SK-N-SH treated with all-trans-retinoic acid at 6 μM for 48 hours (cell line): Measurements from ENCODE around the gene ZNF362.

Experiments
- ATAC-seq: fragments of 200-7000 bp; cut with Tn5 transposase; 3 replicates; pipeline ENCODE4 v1.9.1; 2020; ENCODE audit warnings: mild to moderate bottlenecking, moderate library complexity
- ARNTL ChIP-seq: fragments of 450-650 bp; formaldehyde crosslinking; IDR thresholded peaks from 2 replicates; pipeline ENCODE4 v1.5.0; 2020; ENCODE audit warnings: low read depth, mild to moderate bottlenecking, moderate library complexity, borderline replicate concordance
- BACH2 ChIP-seq: fragments of 250-450 bp; sonication (Bioruptor Pico); IDR thresholded peaks from 2 replicates; pipeline ENCODE4 v1.9.0; 2021; ENCODE audit warnings: mild to moderate bottlenecking, borderline replicate concordance
- CSDC2 ChIP-seq: fragments of 250-450 bp; sonication (Bioruptor Pico); IDR thresholded peaks from 2 replicates; pipeline ENCODE4 v1.5.0; 2020; ENCODE audit warnings: mild to moderate bottlenecking, moderate library complexity
- ESRRG ChIP-seq: fragments of 250-450 bp; sonication (Bioruptor Pico); IDR thresholded peaks from 2 replicates; pipeline ENCODE4 v1.6.1; 2021; ENCODE audit warnings: mild to moderate bottlenecking
- GLIS3 ChIP-seq: fragments of 250-450 bp; sonication (Bioruptor Pico); IDR thresholded peaks from 2 replicates; pipeline ENCODE4 v1.5.0; 2020; ENCODE audit warnings: mild to moderate bottlenecking, moderate library complexity
- ISL1 ChIP-seq: fragments of 250-450 bp; sonication (Bioruptor Pico); IDR thresholded peaks from 2 replicates; pipeline ENCODE4 v2.1.2; 2022; ENCODE audit warnings: mild to moderate bottlenecking, moderate library complexity
- OSR1 ChIP-seq: fragments of 250-450 bp; sonication (Bioruptor Pico); IDR thresholded peaks from 2 replicates; pipeline ENCODE4 v1.8.0; 2022; ENCODE audit warnings: moderate library complexity, mild to moderate bottlenecking, inconsistent platforms
- PPARA ChIP-seq: fragments of 250-450 bp; sonication (Bioruptor Pico); IDR thresholded peaks from 2 replicates; pipeline ENCODE4 v1.5.0; 2020; ENCODE audit warnings: mild to moderate bottlenecking, borderline replicate concordance
- RARB ChIP-seq: fragments of 250-450 bp; sonication (Bioruptor Pico); IDR thresholded peaks from 2 replicates; pipeline ENCODE4 v1.8.0; 2021; ENCODE audit warnings: mild to moderate bottlenecking, moderate library complexity
- SNAI2 ChIP-seq: fragments of 250-450 bp; sonication (Bioruptor Pico); IDR thresholded peaks from 2 replicates; pipeline ENCODE4 v1.5.0; 2020; ENCODE audit warnings: mild to moderate bottlenecking, moderate library complexity
- TCF4 ChIP-seq: fragments of 250-450 bp; sonication (Bioruptor Pico); IDR thresholded peaks from 2 replicates; pipeline ENCODE4 v1.8.0; 2021; ENCODE audit warnings: mild to moderate bottlenecking, moderate library complexity, borderline replicate concordance
- TOX ChIP-seq: fragments of 250-450 bp; sonication (Bioruptor Pico); IDR thresholded peaks from 2 replicates; pipeline ENCODE4 v1.8.0; 2021; ENCODE audit warnings: mild to moderate bottlenecking, moderate library complexity, borderline replicate concordance
- ZC3H10 ChIP-seq: fragments of 250-450 bp; sonication (Bioruptor Pico); IDR thresholded peaks from 2 replicates; pipeline ENCODE4 v1.5.1; 2021; ENCODE audit warnings: mild to moderate bottlenecking, moderate library complexity
- ZFP3 ChIP-seq: fragments of 250-450 bp; sonication (Bioruptor Pico); IDR thresholded peaks from 2 replicates; pipeline ENCODE4 v1.5.0; 2020; ENCODE audit warnings: mild to moderate bottlenecking, moderate library complexity
- ZFP30 ChIP-seq: fragments of 450-650 bp; formaldehyde crosslinking; IDR thresholded peaks from 2 replicates; pipeline ENCODE4 v1.5.0; 2022; ENCODE audit warnings: mild to moderate bottlenecking, moderate library complexity
- ZNF565 ChIP-seq: fragments of 450-650 bp; formaldehyde crosslinking; conservative IDR thresholded peaks from 2 replicates; pipeline ENCODE4 v1.5.0; 2020; ENCODE audit warnings: low read depth, mild to moderate bottlenecking, moderate library complexity
- ZNF70 ChIP-seq: fragments of 450-650 bp; formaldehyde crosslinking; IDR thresholded peaks from 2 replicates; pipeline ENCODE4 v1.5.0; 2020; ENCODE audit warnings: mild to moderate bottlenecking, moderate library complexity
- ZNF8 ChIP-seq: fragments of 450-650 bp; formaldehyde crosslinking; IDR thresholded peaks from 2 replicates; pipeline ENCODE4 v1.5.0; 2020; ENCODE audit warnings: mild to moderate bottlenecking, moderate library complexity
- TF ChIP-seq, protein P1 (sequence below): fragments of 250-450 bp; sonication (Bioruptor Pico); IDR thresholded peaks from 2 replicates; pipeline ENCODE4 v1.5.1; 2020; ENCODE audit warnings: low read depth, mild to moderate bottlenecking, moderate library complexity
- TF ChIP-seq, protein P2 (sequence below): fragments of 250-450 bp; sonication (Bioruptor Pico); IDR thresholded peaks from 2 replicates; pipeline ENCODE4 v1.5.1; 2021; ENCODE audit warnings: mild to moderate bottlenecking, moderate library complexity
- TF ChIP-seq, protein P3 (sequence below): fragments of 250-450 bp; sonication (Bioruptor Pico); IDR thresholded peaks from 2 replicates; pipeline ENCODE4 v1.8.0; 2020; ENCODE audit warnings: mild to moderate bottlenecking, moderate library complexity, borderline replicate concordance
- TF ChIP-seq, protein P4 (sequence below): fragments of 250-450 bp; sonication (Bioruptor Pico); IDR thresholded peaks from 2 replicates; pipeline ENCODE4 v1.5.0; 2020; ENCODE audit warnings: mild to moderate bottlenecking, moderate library complexity
- TF ChIP-seq, protein P5 (sequence below): fragments of 250-450 bp; sonication (Bioruptor Pico); IDR thresholded peaks from 2 replicates; pipeline ENCODE4 v1.8.0; 2021; ENCODE audit warnings: low read depth, mild to moderate bottlenecking, moderate library complexity, borderline replicate concordance

Gene ZNF362

DNA sequence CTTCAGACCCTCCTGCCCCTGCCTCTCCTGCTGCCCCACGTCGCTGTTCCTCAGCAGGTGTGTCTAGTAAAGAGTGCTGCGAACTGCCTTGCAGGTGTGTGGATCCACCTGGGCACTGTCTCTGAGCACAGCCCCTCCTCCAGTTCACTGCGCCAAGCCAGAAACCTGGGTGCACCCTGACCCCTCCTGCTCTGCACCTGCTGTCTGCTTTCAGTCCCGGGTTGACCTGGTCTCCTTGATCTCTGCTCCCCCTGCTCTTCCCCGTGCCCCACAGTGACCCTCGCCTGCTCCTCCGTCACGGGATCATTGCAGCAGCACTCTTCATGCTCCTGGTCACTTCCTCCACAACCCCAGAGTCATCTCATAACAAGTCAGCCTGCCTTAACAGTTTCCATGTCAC is 58.1 kb downstream of the ZNF362 start:
- TF ChIP-seq ARNTL (CRISPR knock-in tag), result no peak
- no peak for TF ChIP-seq TCF4 (CRISPR knock-in tag)
- no peak for TF ChIP-seq GLIS3 (CRISPR knock-in tag)
- TF ChIP-seq TOX (CRISPR knock-in tag), result no peak
- no peak for TF ChIP-seq ZNF70 (CRISPR knock-in tag)
- no peak for TF ChIP-seq PPARA
- TF ChIP-seq, protein P1, sequence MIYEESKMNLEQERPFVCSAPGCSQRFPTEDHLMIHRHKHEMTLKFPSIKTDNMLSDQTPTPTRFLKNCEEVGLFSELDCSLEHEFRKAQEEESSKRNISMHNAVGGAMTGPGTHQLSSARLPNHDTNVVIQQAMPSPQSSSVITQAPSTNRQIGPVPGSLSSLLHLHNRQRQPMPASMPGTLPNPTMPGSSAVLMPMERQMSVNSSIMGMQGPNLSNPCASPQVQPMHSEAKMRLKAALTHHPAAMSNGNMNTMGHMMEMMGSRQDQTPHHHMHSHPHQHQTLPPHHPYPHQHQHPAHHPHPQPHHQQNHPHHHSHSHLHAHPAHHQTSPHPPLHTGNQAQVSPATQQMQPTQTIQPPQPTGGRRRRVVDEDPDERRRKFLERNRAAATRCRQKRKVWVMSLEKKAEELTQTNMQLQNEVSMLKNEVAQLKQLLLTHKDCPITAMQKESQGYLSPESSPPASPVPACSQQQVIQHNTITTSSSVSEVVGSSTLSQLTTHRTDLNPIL (CRISPR knock-in tag), result no peak
- TF ChIP-seq ISL1 (CRISPR knock-in tag), result no peak
- no peak for TF ChIP-seq ZFP30 (CRISPR knock-in tag)
- TF ChIP-seq, protein P2, sequence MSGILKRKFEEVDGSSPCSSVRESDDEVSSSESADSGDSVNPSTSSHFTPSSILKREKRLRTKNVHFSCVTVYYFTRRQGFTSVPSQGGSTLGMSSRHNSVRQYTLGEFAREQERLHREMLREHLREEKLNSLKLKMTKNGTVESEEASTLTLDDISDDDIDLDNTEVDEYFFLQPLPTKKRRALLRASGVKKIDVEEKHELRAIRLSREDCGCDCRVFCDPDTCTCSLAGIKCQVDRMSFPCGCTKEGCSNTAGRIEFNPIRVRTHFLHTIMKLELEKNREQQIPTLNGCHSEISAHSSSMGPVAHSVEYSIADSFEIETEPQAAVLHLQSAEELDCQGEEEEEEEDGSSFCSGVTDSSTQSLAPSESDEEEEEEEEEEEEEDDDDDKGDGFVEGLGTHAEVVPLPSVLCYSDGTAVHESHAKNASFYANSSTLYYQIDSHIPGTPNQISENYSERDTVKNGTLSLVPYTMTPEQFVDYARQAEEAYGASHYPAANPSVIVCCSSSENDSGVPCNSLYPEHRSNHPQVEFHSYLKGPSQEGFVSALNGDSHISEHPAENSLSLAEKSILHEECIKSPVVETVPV (CRISPR knock-in tag), result no peak
- TF ChIP-seq BACH2 (CRISPR knock-in tag), result no peak
- TF ChIP-seq ESRRG (CRISPR knock-in tag), result no peak
- no peak for TF ChIP-seq CSDC2 (CRISPR knock-in tag)
- TF ChIP-seq ZC3H10, result no peak
- no peak for TF ChIP-seq ZNF8 (CRISPR knock-in tag)
- TF ChIP-seq RARB (CRISPR knock-in tag), result no peak
- TF ChIP-seq, protein P3, sequence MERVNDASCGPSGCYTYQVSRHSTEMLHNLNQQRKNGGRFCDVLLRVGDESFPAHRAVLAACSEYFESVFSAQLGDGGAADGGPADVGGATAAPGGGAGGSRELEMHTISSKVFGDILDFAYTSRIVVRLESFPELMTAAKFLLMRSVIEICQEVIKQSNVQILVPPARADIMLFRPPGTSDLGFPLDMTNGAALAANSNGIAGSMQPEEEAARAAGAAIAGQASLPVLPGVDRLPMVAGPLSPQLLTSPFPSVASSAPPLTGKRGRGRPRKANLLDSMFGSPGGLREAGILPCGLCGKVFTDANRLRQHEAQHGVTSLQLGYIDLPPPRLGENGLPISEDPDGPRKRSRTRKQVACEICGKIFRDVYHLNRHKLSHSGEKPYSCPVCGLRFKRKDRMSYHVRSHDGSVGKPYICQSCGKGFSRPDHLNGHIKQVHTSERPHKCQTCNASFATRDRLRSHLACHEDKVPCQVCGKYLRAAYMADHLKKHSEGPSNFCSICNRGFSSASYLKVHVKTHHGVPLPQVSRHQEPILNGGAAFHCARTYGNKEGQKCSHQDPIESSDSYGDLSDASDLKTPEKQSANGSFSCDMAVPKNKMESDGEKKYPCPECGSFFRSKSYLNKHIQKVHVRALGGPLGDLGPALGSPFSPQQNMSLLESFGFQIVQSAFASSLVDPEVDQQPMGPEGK (CRISPR knock-in tag), result no peak
- TF ChIP-seq OSR1, result no peak
- TF ChIP-seq, protein P4, sequence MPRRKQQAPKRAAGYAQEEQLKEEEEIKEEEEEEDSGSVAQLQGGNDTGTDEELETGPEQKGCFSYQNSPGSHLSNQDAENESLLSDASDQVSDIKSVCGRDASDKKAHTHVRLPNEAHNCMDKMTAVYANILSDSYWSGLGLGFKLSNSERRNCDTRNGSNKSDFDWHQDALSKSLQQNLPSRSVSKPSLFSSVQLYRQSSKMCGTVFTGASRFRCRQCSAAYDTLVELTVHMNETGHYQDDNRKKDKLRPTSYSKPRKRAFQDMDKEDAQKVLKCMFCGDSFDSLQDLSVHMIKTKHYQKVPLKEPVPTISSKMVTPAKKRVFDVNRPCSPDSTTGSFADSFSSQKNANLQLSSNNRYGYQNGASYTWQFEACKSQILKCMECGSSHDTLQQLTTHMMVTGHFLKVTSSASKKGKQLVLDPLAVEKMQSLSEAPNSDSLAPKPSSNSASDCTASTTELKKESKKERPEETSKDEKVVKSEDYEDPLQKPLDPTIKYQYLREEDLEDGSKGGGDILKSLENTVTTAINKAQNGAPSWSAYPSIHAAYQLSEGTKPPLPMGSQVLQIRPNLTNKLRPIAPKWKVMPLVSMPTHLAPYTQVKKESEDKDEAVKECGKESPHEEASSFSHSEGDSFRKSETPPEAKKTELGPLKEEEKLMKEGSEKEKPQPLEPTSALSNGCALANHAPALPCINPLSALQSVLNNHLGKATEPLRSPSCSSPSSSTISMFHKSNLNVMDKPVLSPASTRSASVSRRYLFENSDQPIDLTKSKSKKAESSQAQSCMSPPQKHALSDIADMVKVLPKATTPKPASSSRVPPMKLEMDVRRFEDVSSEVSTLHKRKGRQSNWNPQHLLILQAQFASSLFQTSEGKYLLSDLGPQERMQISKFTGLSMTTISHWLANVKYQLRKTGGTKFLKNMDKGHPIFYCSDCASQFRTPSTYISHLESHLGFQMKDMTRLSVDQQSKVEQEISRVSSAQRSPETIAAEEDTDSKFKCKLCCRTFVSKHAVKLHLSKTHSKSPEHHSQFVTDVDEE (CRISPR knock-in tag), result no peak
- TF ChIP-seq, protein P5, sequence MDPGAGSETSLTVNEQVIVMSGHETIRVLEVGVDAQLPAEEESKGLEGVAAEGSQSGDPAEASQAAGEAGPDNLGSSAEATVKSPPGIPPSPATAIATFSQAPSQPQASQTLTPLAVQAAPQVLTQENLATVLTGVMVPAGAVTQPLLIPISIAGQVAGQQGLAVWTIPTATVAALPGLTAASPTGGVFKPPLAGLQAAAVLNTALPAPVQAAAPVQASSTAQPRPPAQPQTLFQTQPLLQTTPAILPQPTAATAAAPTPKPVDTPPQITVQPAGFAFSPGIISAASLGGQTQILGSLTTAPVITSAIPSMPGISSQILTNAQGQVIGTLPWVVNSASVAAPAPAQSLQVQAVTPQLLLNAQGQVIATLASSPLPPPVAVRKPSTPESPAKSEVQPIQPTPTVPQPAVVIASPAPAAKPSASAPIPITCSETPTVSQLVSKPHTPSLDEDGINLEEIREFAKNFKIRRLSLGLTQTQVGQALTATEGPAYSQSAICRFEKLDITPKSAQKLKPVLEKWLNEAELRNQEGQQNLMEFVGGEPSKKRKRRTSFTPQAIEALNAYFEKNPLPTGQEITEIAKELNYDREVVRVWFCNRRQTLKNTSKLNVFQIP (CRISPR knock-in tag), result no peak
- TF ChIP-seq, all 23 proteins: peak for 0
- no peak for ATAC-seq

DNA sequence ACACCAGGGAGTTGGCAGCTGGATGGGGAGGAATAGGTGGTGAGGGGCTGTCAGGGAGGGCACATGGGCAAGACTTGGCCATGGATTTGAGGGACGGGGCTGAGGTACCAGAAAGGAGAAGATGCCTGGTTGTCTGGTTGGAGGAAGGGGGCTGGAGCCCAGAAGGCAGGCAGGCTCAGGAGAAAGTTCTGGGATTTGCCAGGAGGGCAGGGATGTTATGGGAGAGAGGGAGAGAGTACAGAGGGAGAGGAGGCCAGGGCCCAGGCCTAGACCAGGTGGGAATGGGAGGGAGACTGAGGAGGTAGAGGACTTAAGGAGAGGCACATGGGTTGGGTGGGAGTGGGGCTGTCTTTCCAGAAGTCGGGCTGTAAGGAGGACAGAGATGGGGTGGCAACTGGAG is 60.3 kb downstream of the ZNF362 start:
- no peak for ATAC-seq
- TF ChIP-seq, protein P3 (CRISPR knock-in tag), result no peak
- TF ChIP-seq ZNF8 (CRISPR knock-in tag) (no peak), SNAI2 (CRISPR knock-in tag) (no peak), OSR1 (no peak), ZNF70 (CRISPR knock-in tag) (no peak), ZFP3 (CRISPR knock-in tag) (no peak), ZFP30 (CRISPR knock-in tag) (no peak), ARNTL (CRISPR knock-in tag) (no peak), ZC3H10 (no peak), TCF4 (CRISPR knock-in tag) (no peak), TOX (CRISPR knock-in tag) (no peak), CSDC2 (CRISPR knock-in tag) (no peak), ZNF565 (no peak), ISL1 (CRISPR knock-in tag) (no peak), RARB (CRISPR knock-in tag) (no peak), BACH2 (CRISPR knock-in tag) (no peak), PPARA (no peak)
- TF ChIP-seq, protein P2 (CRISPR knock-in tag), result no peak
- TF ChIP-seq, protein P4 (CRISPR knock-in tag), result no peak
